ENCODE measurements around the gene RFPL3.

Gene RFPL3

DNA sequence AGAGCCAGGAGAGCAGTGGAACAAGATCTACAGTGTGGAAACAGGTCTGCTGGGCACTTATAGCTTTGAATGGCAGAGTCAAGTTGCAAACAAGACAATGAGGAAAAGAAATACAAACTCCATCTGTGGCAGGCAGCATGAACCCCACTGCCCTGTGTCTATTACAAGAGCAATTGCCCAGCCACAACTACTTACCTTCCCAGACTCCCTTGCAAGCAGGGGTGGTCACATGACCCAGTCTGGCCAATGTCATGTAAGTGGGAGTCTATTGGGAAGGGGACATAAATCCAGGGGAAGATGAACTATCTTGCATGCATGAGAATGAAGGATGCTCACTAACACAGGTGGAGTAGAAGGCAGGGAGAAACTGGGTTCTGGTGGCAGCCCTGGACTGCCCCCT, 44.1 kb upstream of the RFPL3 start:
- TF ChIP-seq, protein P1, sequence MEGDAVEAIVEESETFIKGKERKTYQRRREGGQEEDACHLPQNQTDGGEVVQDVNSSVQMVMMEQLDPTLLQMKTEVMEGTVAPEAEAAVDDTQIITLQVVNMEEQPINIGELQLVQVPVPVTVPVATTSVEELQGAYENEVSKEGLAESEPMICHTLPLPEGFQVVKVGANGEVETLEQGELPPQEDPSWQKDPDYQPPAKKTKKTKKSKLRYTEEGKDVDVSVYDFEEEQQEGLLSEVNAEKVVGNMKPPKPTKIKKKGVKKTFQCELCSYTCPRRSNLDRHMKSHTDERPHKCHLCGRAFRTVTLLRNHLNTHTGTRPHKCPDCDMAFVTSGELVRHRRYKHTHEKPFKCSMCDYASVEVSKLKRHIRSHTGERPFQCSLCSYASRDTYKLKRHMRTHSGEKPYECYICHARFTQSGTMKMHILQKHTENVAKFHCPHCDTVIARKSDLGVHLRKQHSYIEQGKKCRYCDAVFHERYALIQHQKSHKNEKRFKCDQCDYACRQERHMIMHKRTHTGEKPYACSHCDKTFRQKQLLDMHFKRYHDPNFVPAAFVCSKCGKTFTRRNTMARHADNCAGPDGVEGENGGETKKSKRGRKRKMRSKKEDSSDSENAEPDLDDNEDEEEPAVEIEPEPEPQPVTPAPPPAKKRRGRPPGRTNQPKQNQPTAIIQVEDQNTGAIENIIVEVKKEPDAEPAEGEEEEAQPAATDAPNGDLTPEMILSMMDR (conservative IDR thresholded peaks at IDR 0.05; ENCODE audit: low read depth, low read length): no peak
- H3K4me3 ChIP-seq (ENCODE audit: low read length): no peak overlapping the region
- DNase-seq (ENCODE audit: low read depth): no peak

- TF ChIP-seq, protein P1 (conservative IDR thresholded peaks at IDR 0.05; ENCODE audit: low read depth, low read length): no peak
- no peak overlapping the region for H3K4me3 ChIP-seq (ENCODE audit: low read length)
- no peak for DNase-seq (ENCODE audit: low read depth)
Measured at GRCh38 chr22:32317524-32317923, 40.1 kb upstream of the RFPL3 start.

DNA sequence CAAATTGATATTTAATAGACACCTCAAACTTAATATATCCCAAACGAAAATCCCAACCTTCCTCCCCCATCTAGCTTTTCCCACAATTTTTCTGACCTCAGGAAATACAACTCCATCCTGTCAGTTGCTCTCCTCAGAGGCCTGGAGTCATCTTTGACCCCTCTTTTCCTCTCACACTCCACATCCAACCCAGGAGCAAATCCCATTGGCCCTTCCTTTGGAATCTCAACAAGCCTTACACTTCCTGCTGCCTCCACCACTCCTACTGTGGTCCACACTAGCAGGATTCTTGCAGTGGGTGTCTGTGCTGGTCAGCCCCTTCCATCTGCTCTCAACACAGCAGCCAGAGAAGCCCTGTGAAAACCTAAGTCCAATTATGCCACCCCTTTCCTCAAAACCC, 39.3 kb upstream of the RFPL3 start:
- TF ChIP-seq, protein P1 (conservative IDR thresholded peaks at IDR 0.05; ENCODE audit: low read depth, low read length): no peak
- DNase-seq (ENCODE audit: low read depth): no peak
- H3K4me3 ChIP-seq (ENCODE audit: low read length): no peak overlapping the region

- no peak overlapping the region for H3K4me3 ChIP-seq (ENCODE audit: low read length)
- DNase-seq (ENCODE audit: low read depth): no peak
- TF ChIP-seq, protein P1 (conservative IDR thresholded peaks at IDR 0.05; ENCODE audit: low read depth, low read length): no peak
Measured at GRCh38 chr22:32319861-32320406, 37.7 kb upstream of the RFPL3 start.

GRCh38 chr22:32322986-32323385, 34.7 kb upstream of the RFPL3 start:
- no peak overlapping the region for H3K4me3 ChIP-seq (ENCODE audit: low read length)
- no peak for DNase-seq (ENCODE audit: low read depth)

DNA sequence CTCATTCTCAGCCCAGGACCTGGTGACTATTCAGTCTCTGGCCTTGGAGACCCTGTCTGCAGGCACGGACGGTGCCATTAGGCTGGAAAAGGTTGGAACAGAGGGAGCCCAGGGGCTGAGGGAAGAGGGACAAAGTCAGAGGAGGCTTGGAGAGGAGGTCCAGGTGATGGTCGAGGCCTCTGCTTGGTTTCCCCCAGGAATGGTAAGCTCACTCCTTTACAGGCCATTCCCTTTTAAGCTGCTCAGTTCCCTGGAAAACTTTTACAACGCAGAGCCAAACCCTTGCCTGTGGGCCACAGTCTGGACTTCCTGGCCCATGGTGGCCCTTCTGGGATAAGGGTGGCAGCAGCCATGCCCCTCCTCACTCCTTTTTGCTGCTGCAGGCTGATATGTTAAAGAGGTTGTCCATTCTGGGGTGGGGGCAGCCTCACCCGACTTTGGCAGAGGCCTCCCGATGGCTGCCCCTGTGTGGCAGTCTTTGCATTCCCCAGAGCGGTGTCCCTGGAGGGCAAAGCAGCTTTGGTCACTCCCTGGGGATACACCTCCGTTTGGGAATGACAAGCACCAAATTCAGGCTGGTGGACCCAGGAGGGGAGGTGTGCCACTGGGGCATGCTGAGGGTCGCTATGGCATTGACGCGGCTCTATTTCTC, 34.0 kb upstream of the RFPL3 start:
- TF ChIP-seq, protein P1 (conservative IDR thresholded peaks at IDR 0.05; ENCODE audit: low read depth, low read length): no peak
- DNase-seq (ENCODE audit: low read depth): no peak
- no peak overlapping the region for H3K4me3 ChIP-seq (ENCODE audit: low read length)

More at GRCh38 chr22:32322986-32323385, 34.7 kb upstream of the RFPL3 start:
- TF ChIP-seq, protein P1 (conservative IDR thresholded peaks at IDR 0.05; ENCODE audit: low read depth, low read length): no peak
